GM19438 (cell line): Measurements from ENCODE around the gene ALDH4A1.
"Not testable (repeated sequence)": the region's sequence is repeated elsewhere in the genome, so short reads cannot be mapped to it uniquely, and the experiment has no call there.

Source experiments
- ATAC-seq: cut with Tn5 transposase; IDR thresholded peaks from one replicate; pipeline ENCODE4 v1.9.1; 2021; ENCODE audit warnings: low read depth; ENCODE audit not compliant: unreplicated experiment

Gene ALDH4A1

GRCh38 chr1:18901952-18902522, 318 bp downstream of the ALDH4A1 start:
- ATAC-seq, result no peak

GRCh38 chr1:18901147-18901951, 1.0 kb downstream of the ALDH4A1 start:
- ATAC-seq, result no peak

- no peak for ATAC-seq
Measured at GRCh38 chr1:18900303-18900841, 2.0 kb downstream of the ALDH4A1 start.

- no peak for ATAC-seq
Measured at GRCh38 chr1:18899363-18900049, 2.8 kb downstream of the ALDH4A1 start.

- ATAC-seq, result no peak
Measured at GRCh38 chr1:18898567-18898966, 3.8 kb downstream of the ALDH4A1 start.

- no peak for ATAC-seq
Measured at GRCh38 chr1:18895317-18895716, 7.0 kb downstream of the ALDH4A1 start.

- ATAC-seq, result no peak
Measured at GRCh38 chr1:18893120-18893519, 9.2 kb downstream of the ALDH4A1 start.

GRCh38 chr1:18891858-18892257, 10.5 kb downstream of the ALDH4A1 start:
- not testable (repeated sequence) for ATAC-seq

GRCh38 chr1:18891426-18891780, 11.0 kb downstream of the ALDH4A1 start:
- ATAC-seq, result no peak

- no peak for ATAC-seq
Measured at GRCh38 chr1:18890706-18891425, 11.5 kb downstream of the ALDH4A1 start.

- no peak for ATAC-seq
Measured at GRCh38 chr1:18886003-18886335, 16.4 kb downstream of the ALDH4A1 start.

- no peak for ATAC-seq
Measured at GRCh38 chr1:18885311-18886002, 16.9 kb downstream of the ALDH4A1 start.

GRCh38 chr1:18884727-18885126, 17.6 kb downstream of the ALDH4A1 start:
- ATAC-seq, result no peak

- ATAC-seq, result no peak
Measured at GRCh38 chr1:18884419-18884717, 18.0 kb downstream of the ALDH4A1 start.

- no peak for ATAC-seq
Measured at GRCh38 chr1:18883636-18884418, 18.5 kb downstream of the ALDH4A1 start.

GRCh38 chr1:18883079-18883478, 19.3 kb downstream of the ALDH4A1 start:
- no peak for ATAC-seq

GRCh38 chr1:18882486-18882885, 19.9 kb downstream of the ALDH4A1 start:
- no peak for ATAC-seq

- ATAC-seq, result no peak
Measured at GRCh38 chr1:18881642-18882431, 20.5 kb downstream of the ALDH4A1 start.

- ATAC-seq, result no peak
Measured at GRCh38 chr1:18881164-18881563, 21.2 kb downstream of the ALDH4A1 start.
